Fibroblast of lung (primary cell): ENCODE measurements around the gene FAM193B. TPM values are rescaled to one million over a fixed set of nuclear protein-coding genes. Genes with fewer than 3 reads are reported as not detected.

Experiments used
- DNase-seq, 2 donors: peaks; one replicate each; pipeline versions ENCODE4 v3.0.0 to v3.0.0-alpha.2; 2010; ENCODE audit warnings: low read depth in 2 of 2
- H2AFZ ChIP-seq: 2 replicates; pipeline ENCODE4 v1.5.1; 2012; ENCODE audit warnings: low read length, control low read depth, inconsistent platforms
- H3K27ac ChIP-seq: 2 replicates; pipeline ENCODE4 v1.5.1; 2011; ENCODE audit warnings: low read length, control low read depth; ENCODE audit not compliant: insufficient read depth
- H3K27me3 ChIP-seq: 2 replicates; pipeline ENCODE4 v1.5.1; 2011; ENCODE audit warnings: mild to moderate bottlenecking, low read length; ENCODE audit not compliant: control insufficient read depth, insufficient read depth
- H3K36me3 ChIP-seq: 2 replicates; pipeline ENCODE4 v1.5.1; 2011; ENCODE audit warnings: low read length; ENCODE audit not compliant: control insufficient read depth, insufficient read depth
- H3K4me1 ChIP-seq: 2 replicates; pipeline ENCODE4 v1.5.1; 2011; ENCODE audit warnings: low read length; ENCODE audit not compliant: control insufficient read depth, insufficient read depth; ENCODE audit errors: extremely low read depth
- H3K4me2 ChIP-seq: 2 replicates; pipeline ENCODE4 v1.5.1; 2011; ENCODE audit warnings: low read length, control low read depth; ENCODE audit not compliant: insufficient read depth; ENCODE audit errors: extremely low read depth
- H3K4me3 ChIP-seq, 4 experiments: fragments of 200-600 bp in 1 of 4; sonication (generic) in 1 of 4; replicated peaks in 1 of 4; 2 replicates each; pipeline ENCODE4 v1.5.1; 2011 to 2016; ENCODE audit warnings: low read length in 4 of 4, low read depth in 3 of 4, mild to moderate bottlenecking in 3 of 4, control low read depth in 2 of 4, inconsistent platforms in 1 of 4, mixed read lengths in 1 of 4; ENCODE audit not compliant: insufficient read depth in 1 of 4; ENCODE audit errors: control extremely low read depth in 1 of 4
- H3K79me2 ChIP-seq: 2 replicates; pipeline ENCODE4 v1.5.1; 2012; ENCODE audit warnings: mild to moderate bottlenecking, low read length, inconsistent platforms; ENCODE audit not compliant: control insufficient read depth, insufficient read depth
- H3K9ac ChIP-seq: 2 replicates; pipeline ENCODE4 v1.5.1; 2011; ENCODE audit warnings: mild to moderate bottlenecking, low read length, control low read depth; ENCODE audit not compliant: insufficient read depth
- H3K9me3 ChIP-seq: 2 replicates; pipeline ENCODE4 v1.5.1; 2012; ENCODE audit warnings: low read depth, low read length; ENCODE audit not compliant: control insufficient read depth, insufficient read depth
- H4K20me1 ChIP-seq: 2 replicates; pipeline ENCODE4 v1.5.1; 2011; ENCODE audit warnings: low read length; ENCODE audit not compliant: control insufficient read depth, insufficient read depth; ENCODE audit errors: extremely low read depth
- CTCF ChIP-seq, 2 donors: IDR thresholded peaks in 1 of 2; conservative IDR thresholded peaks in 1 of 2; 1 replicate in 1 of 2; 2 replicates in 1 of 2; pipeline ENCODE4 v1.5.1; 2011 to 2012; ENCODE audit warnings: low read length in 2 of 2, control low read depth in 1 of 2, inconsistent platforms in 1 of 2, low read depth in 1 of 2, mild to moderate bottlenecking in 1 of 2
- EZH2 ChIP-seq: IDR thresholded peaks from 2 replicates; pipeline ENCODE4 v1.5.1; 2012; ENCODE audit warnings: low read length, control low read depth, mild to moderate bottlenecking; ENCODE audit errors: missing control alignments
- polyA plus RNA-seq, 2 donors: library from polyadenylated mRNA; depleted of rRNA in 1 of 2; stranded (reverse) in 1 of 2; unstranded in 1 of 2; fragments of >200 nt; gene quantifications; 2 replicates each; pipeline ENCODE4 v1.2.1, GENCODE V29; 2011 to 2012; ENCODE audit warnings: missing spikeins in 1 of 2
- total RNA-seq: library from RNA; depleted of rRNA; stranded (reverse); fragments of >200 nt; gene quantifications from 2 replicates; pipeline ENCODE4 v1.2.1, GENCODE V29; 2014

Gene FAM193B
- total and polyA plus RNA-seq, 2 donors (not counting 1 experiment from before 2014, with no cell fraction given), result 27.9 to 28.4 TPM

- peak overlapping the region; percentile 83 for H3K4me2 ChIP-seq
- TF ChIP-seq EZH2 (no peak), CTCF (conservative IDR thresholded peaks at IDR 0.05 in 1 of 2, IDR thresholded peaks at IDR 0.05 in 1 of 2; ENCODE audit: low read depth in 1 of 2, low read length in 2 of 2) (no peak)
Measured at GRCh38 chr5:177594071-177594470, 39.7 kb upstream of the FAM193B start.

DNA sequence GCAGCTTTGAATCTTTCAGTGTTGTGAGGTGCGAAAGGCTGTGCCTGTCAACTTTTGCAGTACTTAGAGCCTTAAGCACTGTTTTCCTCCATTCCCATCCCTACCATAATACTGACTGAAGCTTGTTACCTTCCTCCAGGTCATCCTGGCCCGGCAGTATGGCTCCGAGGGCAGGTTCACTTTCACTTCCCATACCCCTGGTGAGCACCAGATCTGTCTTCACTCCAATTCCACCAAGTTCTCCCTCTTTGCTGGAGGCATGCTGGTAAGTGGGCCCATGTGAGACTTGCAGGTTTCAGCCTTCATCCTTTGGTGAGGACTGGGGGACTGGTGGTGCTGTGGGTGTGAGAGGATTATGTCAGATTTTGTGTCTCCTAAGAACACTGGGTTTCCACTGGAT is 39.1 kb upstream of the FAM193B start:
- peak overlapping the region; percentile 86 to 97 (median 94) for H3K4me3 ChIP-seq
- H4K20me1 ChIP-seq, result no peaks in the 10 kb centered on the region
- H3K36me3 ChIP-seq, result peaks cover 29% of the 10 kb centered on the region
- peak overlapping the region; percentile 83 for H3K4me2 ChIP-seq
- H3K9me3 ChIP-seq, result no peaks in the 10 kb centered on the region
- peaks cover 6% of the 10 kb centered on the region for H3K4me1 ChIP-seq
- peak overlapping the region; percentile 23 for H3K27ac ChIP-seq
- no peak overlapping the region for H3K9ac ChIP-seq
- peaks cover 12% of the 10 kb centered on the region for H3K27me3 ChIP-seq
- DNase-seq, result no peak
- no peak overlapping the region for H2AFZ ChIP-seq
- peaks cover 20% of the 10 kb centered on the region for H3K79me2 ChIP-seq
- TF ChIP-seq EZH2, result no peak
- no peak for TF ChIP-seq CTCF (conservative IDR thresholded peaks at IDR 0.05 in 1 of 2, IDR thresholded peaks at IDR 0.05 in 1 of 2; ENCODE audit: low read depth in 1 of 2, low read length in 2 of 2)

More at GRCh38 chr5:177594071-177594470, 39.7 kb upstream of the FAM193B start:
- Histone ChIP-seq H3K79me2 (peaks cover 20% of the 10 kb centered on the region), H3K36me3 (peaks cover 29% of the 10 kb centered on the region), H3K27ac (no peak overlapping the region), H2AFZ (no peak overlapping the region), H3K27me3 (peaks cover 9% of the 10 kb centered on the region), H3K4me3 (peak overlapping the region in 1 of 4 experiments; percentile 97), H4K20me1 (no peaks in the 10 kb centered on the region), H3K9ac (no peak overlapping the region), H3K4me1 (peaks cover 6% of the 10 kb centered on the region), H3K9me3 (no peaks in the 10 kb centered on the region)
- no peak for DNase-seq

- peaks cover 29% of the 10 kb centered on the region for H3K36me3 ChIP-seq
- H3K9me3 ChIP-seq, result no peaks in the 10 kb centered on the region
- DNase-seq, result no peak
- peak overlapping the region; percentile 86 to 97 (median 94) for H3K4me3 ChIP-seq
- H3K9ac ChIP-seq, result peak overlapping the region; percentile 94
- H3K79me2 ChIP-seq, result peaks cover 20% of the 10 kb centered on the region
- H3K4me2 ChIP-seq, result peak overlapping the region; percentile 83
- H3K4me1 ChIP-seq, result peaks cover 6% of the 10 kb centered on the region
- H2AFZ ChIP-seq, result no peak overlapping the region
- no peaks in the 10 kb centered on the region for H4K20me1 ChIP-seq
- H3K27ac ChIP-seq, result peak overlapping the region; percentile 85
- TF ChIP-seq CTCF (conservative IDR thresholded peaks at IDR 0.05 in 1 of 2, IDR thresholded peaks at IDR 0.05 in 1 of 2; ENCODE audit: low read depth in 1 of 2, low read length in 2 of 2) (no peak), EZH2 (no peak)
- peaks cover 12% of the 10 kb centered on the region for H3K27me3 ChIP-seq
Measured at GRCh38 chr5:177592905-177593304, 38.5 kb upstream of the FAM193B start.
